Measurements from ENCODE around the gene USP32.
A peak's percentile ranks its signal among the peaks of the same experiment; 100 is the strongest.

USP32 gene

DNA sequence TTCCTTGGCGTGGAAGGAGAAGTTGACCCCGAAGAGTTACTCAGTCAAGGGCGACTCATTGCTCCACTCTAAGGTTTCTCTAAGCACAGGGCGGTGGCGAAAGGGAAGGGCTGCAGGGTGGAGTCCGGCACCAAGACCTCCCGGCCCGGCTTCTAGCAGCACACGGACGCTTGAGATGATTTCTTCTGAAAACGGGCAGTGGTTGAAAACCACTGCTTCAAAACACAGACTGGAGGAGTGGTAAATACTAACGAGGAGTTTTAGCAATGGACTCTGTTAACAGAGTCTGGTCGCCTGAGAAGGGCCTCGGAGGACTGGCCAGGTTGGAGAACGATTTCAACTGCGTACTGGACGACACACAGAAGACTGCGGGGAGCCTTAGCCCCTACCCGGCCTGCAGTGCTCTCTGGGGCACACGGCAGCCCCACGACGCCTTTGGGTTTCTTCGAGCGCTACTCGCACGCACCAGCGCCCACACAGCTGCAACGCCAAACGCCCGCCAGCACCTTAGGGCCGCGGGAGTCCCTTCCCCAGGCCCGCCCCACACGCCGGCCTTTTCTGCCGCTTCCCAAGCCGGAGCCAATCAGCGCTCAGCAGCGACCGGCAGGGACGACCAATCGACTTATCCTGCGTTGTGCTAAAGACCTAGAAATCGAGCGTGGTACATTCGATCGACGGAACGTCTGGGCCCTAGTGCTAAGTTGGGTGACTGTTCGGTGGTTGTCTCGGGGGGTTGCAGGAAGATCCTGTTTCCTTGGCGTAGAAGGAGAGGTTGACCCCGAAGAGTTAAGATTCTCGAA, 256.6 kb downstream of the USP32 start:
- in situ Hi-C loops (cut with MboI; ENCODE audit: low sequenced_read_pairs, unreplicated experiment) = loop anchor here (25.0 kb wide), 2 partner anchors 277 to 502 kb away; partner anchors contain the start of gene CHCT1

DNA sequence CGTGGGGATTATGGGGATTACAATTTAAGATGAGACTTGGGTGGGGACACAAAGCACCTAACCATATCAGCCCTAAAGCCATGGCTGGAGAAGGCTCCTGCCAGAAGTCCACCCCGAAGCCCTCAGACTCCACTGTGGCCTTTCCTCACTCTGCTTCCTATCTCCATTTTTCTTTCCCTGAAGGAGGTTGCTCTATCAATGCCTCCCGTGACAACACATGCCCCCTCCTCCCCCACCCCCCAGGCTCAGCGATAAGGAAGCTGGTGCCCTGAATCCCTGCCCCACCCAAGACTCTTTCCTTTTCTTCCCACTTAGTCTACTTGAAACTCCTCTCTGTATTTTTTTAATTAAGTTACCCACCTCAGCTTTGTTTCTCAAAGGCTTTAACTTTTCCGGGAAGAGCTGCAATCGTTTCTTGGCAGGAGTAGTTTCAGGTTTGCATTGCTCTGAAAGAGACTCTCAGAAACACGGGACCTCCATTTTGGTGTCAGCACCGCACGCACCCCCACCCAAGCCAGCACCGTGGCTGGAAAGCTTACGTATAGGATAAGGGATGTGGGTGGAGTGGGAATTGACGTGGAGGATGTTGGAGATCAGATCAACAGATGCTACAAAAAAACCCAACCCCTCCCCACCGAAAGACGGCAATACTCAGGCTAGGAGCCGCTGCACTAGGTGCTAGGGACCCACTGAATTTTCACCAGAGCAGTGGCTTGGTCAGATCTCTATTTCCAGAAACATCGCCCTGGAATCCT, 257.4 kb downstream of the USP32 start:
- in situ Hi-C loops (cut with MboI; ENCODE audit: low sequenced_read_pairs, unreplicated experiment) = loop anchor here (25.0 kb wide), 2 partner anchors 278 to 503 kb away; partner anchors contain the start of gene CHCT1
- no peak for DNase-seq (ENCODE audit: low spot score)
- TF ChIP-seq, protein P1, sequence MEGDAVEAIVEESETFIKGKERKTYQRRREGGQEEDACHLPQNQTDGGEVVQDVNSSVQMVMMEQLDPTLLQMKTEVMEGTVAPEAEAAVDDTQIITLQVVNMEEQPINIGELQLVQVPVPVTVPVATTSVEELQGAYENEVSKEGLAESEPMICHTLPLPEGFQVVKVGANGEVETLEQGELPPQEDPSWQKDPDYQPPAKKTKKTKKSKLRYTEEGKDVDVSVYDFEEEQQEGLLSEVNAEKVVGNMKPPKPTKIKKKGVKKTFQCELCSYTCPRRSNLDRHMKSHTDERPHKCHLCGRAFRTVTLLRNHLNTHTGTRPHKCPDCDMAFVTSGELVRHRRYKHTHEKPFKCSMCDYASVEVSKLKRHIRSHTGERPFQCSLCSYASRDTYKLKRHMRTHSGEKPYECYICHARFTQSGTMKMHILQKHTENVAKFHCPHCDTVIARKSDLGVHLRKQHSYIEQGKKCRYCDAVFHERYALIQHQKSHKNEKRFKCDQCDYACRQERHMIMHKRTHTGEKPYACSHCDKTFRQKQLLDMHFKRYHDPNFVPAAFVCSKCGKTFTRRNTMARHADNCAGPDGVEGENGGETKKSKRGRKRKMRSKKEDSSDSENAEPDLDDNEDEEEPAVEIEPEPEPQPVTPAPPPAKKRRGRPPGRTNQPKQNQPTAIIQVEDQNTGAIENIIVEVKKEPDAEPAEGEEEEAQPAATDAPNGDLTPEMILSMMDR (IDR thresholded peaks at IDR 0.05; ENCODE audit: borderline replicate concordance, control extremely low read depth, extremely low read depth, insufficient read depth, missing control alignments) = no peak

More for the DNA sequence above, 256.6 kb downstream of the USP32 start:
- TF ChIP-seq, protein P1 (IDR thresholded peaks at IDR 0.05; ENCODE audit: borderline replicate concordance, control extremely low read depth, extremely low read depth, insufficient read depth, missing control alignments) = no peak
- peak; percentile 94 for DNase-seq (ENCODE audit: low spot score)

DNA sequence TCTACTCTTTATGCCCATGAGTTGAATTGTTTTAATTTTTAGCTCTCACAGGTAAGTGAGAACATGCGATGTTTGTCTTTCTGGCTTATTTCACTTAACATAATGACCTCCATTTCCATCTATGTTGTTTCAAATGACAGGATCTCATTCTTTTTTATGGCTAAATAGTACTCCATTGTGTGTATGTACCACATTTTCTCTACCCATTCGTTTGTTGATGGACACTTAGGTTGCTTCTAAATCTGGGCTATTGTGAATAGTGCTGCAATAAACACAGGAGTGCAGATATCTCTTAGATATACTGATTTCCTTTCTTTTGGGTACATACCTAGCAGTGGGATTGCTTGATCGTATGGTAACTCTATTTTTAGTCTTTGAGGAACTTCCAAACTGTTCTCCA, 261.5 kb downstream of the USP32 start:
- TF ChIP-seq, protein P1 (IDR thresholded peaks at IDR 0.05; ENCODE audit: borderline replicate concordance, control extremely low read depth, extremely low read depth, insufficient read depth, missing control alignments) = no peak
- DNase-seq (ENCODE audit: low spot score) = no peak
- in situ Hi-C loops (cut with MboI; ENCODE audit: low sequenced_read_pairs, unreplicated experiment) = loop anchor here (25.0 kb wide), 2 partner anchors 282 to 507 kb away; partner anchors contain the start of gene CHCT1

DNA sequence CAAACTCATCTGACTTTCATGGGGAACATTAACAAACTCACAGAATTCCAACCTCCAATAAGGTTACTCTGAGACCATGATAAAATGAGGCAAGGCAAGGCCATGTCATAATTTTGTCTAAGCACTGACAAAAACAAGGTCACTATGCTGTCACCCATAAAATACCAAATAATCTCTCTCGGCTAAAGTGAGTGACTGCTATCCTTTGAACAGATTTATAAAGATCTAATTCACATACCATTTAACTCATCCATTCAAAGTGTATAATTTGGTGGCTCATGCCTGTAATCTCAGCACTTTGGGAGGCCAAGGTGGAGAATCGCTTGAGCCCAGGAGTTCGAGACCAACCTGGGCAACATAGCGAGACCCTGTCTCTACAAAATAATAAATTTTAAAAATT, 262.8 kb downstream of the USP32 start:
- DNase-seq (ENCODE audit: low spot score) = no peak
- TF ChIP-seq, protein P1 (IDR thresholded peaks at IDR 0.05; ENCODE audit: borderline replicate concordance, control extremely low read depth, extremely low read depth, insufficient read depth, missing control alignments) = no peak
- in situ Hi-C loops (cut with MboI; ENCODE audit: low sequenced_read_pairs, unreplicated experiment) = loop anchor here (25.0 kb wide), 2 partner anchors 283 to 508 kb away; partner anchors contain the start of gene CHCT1

Measured in GM13976 (cell line).